WTC11 (cell line): Measurements from ENCODE around the gene TIMMDC1. TPM values are rescaled to one million over a fixed set of nuclear protein-coding genes. Genes with fewer than 3 reads are reported as not detected.

ENCODE experiments used
- ATAC-seq: fragments of 200-7000 bp; cut with Tn5 transposase; 2 replicates; pipeline ENCODE4 v1.10.0; 2021; ENCODE audit warnings: mild to moderate bottlenecking, moderate library complexity
- CTCF ChIA-PET: fragments of 300-600 bp; sonication (Branson Sonifier 250); formaldehyde crosslinking; loops from one replicate; lab custom pipeline; 2021; ENCODE audit warnings: antibody characterized with exemption; lab: Charles Lee
- POLR2A ChIA-PET: fragments of 350-600 bp; sonication (Branson Sonifier 250); formaldehyde crosslinking; loops from one replicate; lab custom pipeline; 2021; ENCODE audit warnings: antibody characterized with exemption; lab: Charles Lee
- DNase-seq: peaks from one replicate; pipeline ENCODE4 v3.0.0; 2021; ENCODE audit warnings: low spot score
- H3K27ac Mint-ChIP-seq: 2 replicates; pipeline ENCODE4 v1.8.0; 2021; ENCODE audit warnings: mixed read lengths
- H3K27me3 Mint-ChIP-seq: 2 replicates; pipeline ENCODE4 v1.8.0; 2021; ENCODE audit warnings: low read depth, mild to moderate bottlenecking, moderate library complexity, mixed read lengths
- H3K36me3 Mint-ChIP-seq: 2 replicates; pipeline ENCODE4 v1.8.0; 2021; ENCODE audit warnings: mixed read lengths
- H3K4me1 Mint-ChIP-seq: 2 replicates; pipeline ENCODE4 v1.8.0; 2022; ENCODE audit warnings: mixed read lengths
- H3K4me3 Mint-ChIP-seq: 2 replicates; pipeline ENCODE4 v1.8.0; 2021; ENCODE audit warnings: mild to moderate bottlenecking, moderate library complexity, mixed read lengths
- H3K9me3 Mint-ChIP-seq: 2 replicates; pipeline ENCODE4 v1.8.0; 2021; ENCODE audit warnings: mixed read lengths
- CBFB ChIP-seq: sonication (generic); formaldehyde crosslinking; IDR thresholded peaks from 2 replicates; pipeline ENCODE4 v1.8.1; 2022; ENCODE audit warnings: mild to moderate bottlenecking, low read depth, missing genetic modification reagents
- CREB1 ChIP-seq: sonication (generic); formaldehyde crosslinking; IDR thresholded peaks from 2 replicates; pipeline ENCODE4 v1.8.0; 2023; ENCODE audit warnings: mild to moderate bottlenecking, missing genetic modification reagents
- EMX1 ChIP-seq: fragments of 250-450 bp; sonication (Bioruptor Pico); IDR thresholded peaks from 2 replicates; pipeline ENCODE4 v1.8.0; 2021; ENCODE audit warnings: mild to moderate bottlenecking
- FOXP1 ChIP-seq: sonication (generic); formaldehyde crosslinking; IDR thresholded peaks from 2 replicates; pipeline ENCODE4 v1.8.0; 2022; ENCODE audit warnings: missing genetic modification reagents, mild to moderate bottlenecking, moderate library complexity, borderline replicate concordance
- GRHL2 ChIP-seq: fragments of 250-450 bp; sonication (Bioruptor Pico); IDR thresholded peaks from 2 replicates; pipeline ENCODE4 v1.8.0; 2022; ENCODE audit warnings: mild to moderate bottlenecking, moderate library complexity; ENCODE audit not compliant: insufficient replicate concordance, severe bottlenecking
- HMGA2 ChIP-seq: fragments of 250-450 bp; sonication (Bioruptor Pico); IDR thresholded peaks from 2 replicates; pipeline ENCODE4 v1.4.0; 2021; ENCODE audit warnings: mild to moderate bottlenecking, moderate library complexity
- RELA ChIP-seq: sonication (generic); formaldehyde crosslinking; IDR thresholded peaks from 2 replicates; pipeline ENCODE4 v1.8.1; 2022; ENCODE audit warnings: missing genetic modification reagents, mild to moderate bottlenecking, borderline replicate concordance
- RORB ChIP-seq: fragments of 250-450 bp; sonication (Bioruptor Pico); IDR thresholded peaks from 2 replicates; pipeline ENCODE4 v1.9.0; 2021; ENCODE audit warnings: mild to moderate bottlenecking
- SMAD4 ChIP-seq: sonication (generic); formaldehyde crosslinking; IDR thresholded peaks from 2 replicates; pipeline ENCODE4 v1.8.0; 2022; ENCODE audit warnings: mild to moderate bottlenecking, missing genetic modification reagents
- TCF7 ChIP-seq: sonication (generic); formaldehyde crosslinking; IDR thresholded peaks from 2 replicates; pipeline ENCODE4 v1.8.0; 2022; ENCODE audit warnings: mild to moderate bottlenecking, low read depth, missing genetic modification reagents, moderate library complexity
- ZNF138 ChIP-seq: sonication (generic); formaldehyde crosslinking; conservative IDR thresholded peaks from 2 replicates; pipeline ENCODE4 v1.8.1; 2022; ENCODE audit warnings: mild to moderate bottlenecking, moderate library complexity, missing genetic modification reagents
- total RNA-seq: library from RNA; stranded (reverse); gene quantifications from 3 replicates; pipeline ENCODE4 v1.2.3, GENCODE V29; 2021
- TF ChIP-seq, protein P1 (sequence below): sonication (generic); formaldehyde crosslinking; IDR thresholded peaks from 2 replicates; pipeline ENCODE4 v1.8.0; 2022; ENCODE audit warnings: missing genetic modification reagents
- TF ChIP-seq, protein P2 (sequence below): fragments of 200-600 bp; IDR thresholded peaks from 2 replicates; pipeline ENCODE4 v1.8.0; 2022; ENCODE audit warnings: antibody characterized with exemption
- TF ChIP-seq, protein P3 (sequence below): sonication (generic); formaldehyde crosslinking; IDR thresholded peaks from 2 replicates; pipeline ENCODE4 v1.8.0; 2022; ENCODE audit warnings: mild to moderate bottlenecking, missing genetic modification reagents
- TF ChIP-seq, protein P4 (sequence below): fragments of 250-450 bp; sonication (Bioruptor Pico); IDR thresholded peaks from 2 replicates; pipeline ENCODE4 v2.1.2; 2022; ENCODE audit warnings: mild to moderate bottlenecking, moderate library complexity
- TF ChIP-seq, protein P5 (sequence below): sonication (generic); formaldehyde crosslinking; IDR thresholded peaks from 2 replicates; pipeline ENCODE4 v1.8.0; 2023; ENCODE audit warnings: mild to moderate bottlenecking, missing genetic modification reagents
- TF ChIP-seq, protein P6 (sequence below): sonication (generic); formaldehyde crosslinking; IDR thresholded peaks from 2 replicates; pipeline ENCODE4 v1.8.1; 2022; ENCODE audit warnings: low read depth, missing genetic modification reagents, borderline replicate concordance
- TF ChIP-seq, protein P7 (sequence below): sonication (generic); formaldehyde crosslinking; IDR thresholded peaks from 2 replicates; pipeline ENCODE4 v1.8.1; 2023; ENCODE audit warnings: mild to moderate bottlenecking, missing genetic modification reagents
- TF ChIP-seq, protein P8 (sequence below): sonication (generic); formaldehyde crosslinking; IDR thresholded peaks from 2 replicates; pipeline ENCODE4 v1.8.1; 2023; ENCODE audit warnings: mild to moderate bottlenecking, missing genetic modification reagents, moderate library complexity

The TIMMDC1 gene
- total RNA-seq, 1 experiment from 2014 or later: 114 TPM

DNA sequence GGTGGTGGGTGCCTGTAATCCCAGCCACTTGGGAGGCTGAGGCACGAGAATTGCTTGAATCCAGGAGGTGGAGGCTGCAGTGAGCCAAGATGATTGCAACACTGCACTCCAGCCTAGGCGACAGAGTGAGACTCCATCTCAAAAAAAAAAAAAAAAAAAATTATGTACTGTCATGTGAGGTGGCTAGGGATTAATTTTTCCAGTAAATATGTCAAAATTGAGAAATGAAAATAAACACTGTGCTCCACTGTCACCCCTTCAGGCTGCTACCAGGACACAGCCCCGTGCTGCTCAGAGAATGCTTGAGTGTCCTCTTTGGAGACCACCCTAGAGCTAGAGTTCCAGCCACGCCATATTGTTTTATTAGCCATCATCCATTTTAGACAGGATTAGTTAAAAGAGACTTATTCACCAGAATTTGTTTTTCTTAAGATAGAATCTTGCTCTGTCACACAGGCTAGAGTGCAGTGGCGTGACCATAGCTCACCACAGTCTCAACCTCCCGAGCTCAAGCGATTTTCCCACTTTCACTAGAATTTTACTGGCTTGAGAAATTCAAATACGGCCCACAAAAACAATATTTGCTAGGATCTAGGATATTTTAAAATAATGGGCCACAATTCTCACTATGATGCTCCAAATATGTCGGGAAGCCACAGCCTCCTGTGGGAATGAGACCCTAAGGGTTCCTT lies 60.4 kb downstream of the TIMMDC1 start (continued):
- TF ChIP-seq, protein P1, sequence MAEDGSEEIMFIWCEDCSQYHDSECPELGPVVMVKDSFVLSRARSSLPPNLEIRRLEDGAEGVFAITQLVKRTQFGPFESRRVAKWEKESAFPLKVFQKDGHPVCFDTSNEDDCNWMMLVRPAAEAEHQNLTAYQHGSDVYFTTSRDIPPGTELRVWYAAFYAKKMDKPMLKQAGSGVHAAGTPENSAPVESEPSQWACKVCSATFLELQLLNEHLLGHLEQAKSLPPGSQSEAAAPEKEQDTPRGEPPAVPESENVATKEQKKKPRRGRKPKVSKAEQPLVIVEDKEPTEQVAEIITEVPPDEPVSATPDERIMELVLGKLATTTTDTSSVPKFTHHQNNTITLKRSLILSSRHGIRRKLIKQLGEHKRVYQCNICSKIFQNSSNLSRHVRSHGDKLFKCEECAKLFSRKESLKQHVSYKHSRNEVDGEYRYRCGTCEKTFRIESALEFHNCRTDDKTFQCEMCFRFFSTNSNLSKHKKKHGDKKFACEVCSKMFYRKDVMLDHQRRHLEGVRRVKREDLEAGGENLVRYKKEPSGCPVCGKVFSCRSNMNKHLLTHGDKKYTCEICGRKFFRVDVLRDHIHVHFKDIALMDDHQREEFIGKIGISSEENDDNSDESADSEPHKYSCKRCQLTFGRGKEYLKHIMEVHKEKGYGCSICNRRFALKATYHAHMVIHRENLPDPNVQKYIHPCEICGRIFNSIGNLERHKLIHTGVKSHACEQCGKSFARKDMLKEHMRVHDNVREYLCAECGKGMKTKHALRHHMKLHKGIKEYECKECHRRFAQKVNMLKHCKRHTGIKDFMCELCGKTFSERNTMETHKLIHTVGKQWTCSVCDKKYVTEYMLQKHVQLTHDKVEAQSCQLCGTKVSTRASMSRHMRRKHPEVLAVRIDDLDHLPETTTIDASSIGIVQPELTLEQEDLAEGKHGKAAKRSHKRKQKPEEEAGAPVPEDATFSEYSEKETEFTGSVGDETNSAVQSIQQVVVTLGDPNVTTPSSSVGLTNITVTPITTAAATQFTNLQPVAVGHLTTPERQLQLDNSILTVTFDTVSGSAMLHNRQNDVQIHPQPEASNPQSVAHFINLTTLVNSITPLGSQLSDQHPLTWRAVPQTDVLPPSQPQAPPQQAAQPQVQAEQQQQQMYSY: no peak
- TF ChIP-seq ZNF138 (CRISPR knock-in tag): no peak

DNA sequence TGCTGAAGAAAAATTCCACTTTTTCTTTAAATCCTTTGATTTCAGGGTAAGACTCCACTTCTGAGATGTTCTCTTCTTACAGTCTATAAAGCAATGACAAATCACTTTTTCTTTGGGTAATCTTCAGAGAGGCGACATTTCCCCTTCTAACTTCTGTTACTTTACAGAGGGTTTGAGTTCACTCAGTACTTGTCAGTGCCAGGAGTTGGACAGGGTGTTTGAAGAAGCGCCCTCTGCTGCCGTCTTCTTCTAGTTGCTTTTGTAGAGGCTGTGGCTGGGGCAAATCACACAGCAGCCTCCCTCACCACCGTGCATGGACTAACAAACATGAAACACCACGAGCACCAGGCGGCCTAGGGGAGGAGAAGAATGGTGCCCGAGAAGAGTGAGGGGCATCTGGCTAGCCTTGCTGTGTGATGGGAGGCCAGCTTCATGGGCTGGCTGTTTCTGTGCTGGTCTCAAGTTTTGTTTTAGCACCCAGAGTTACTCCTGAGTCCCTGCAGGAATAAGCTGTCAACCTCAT lies 61.2 kb downstream of the TIMMDC1 start, which contains the start of gene CD80:
TSS of gene CD80 (minus strand) at position 174 of the 523 bp plus-strand sequence. CDS start 1,886 bp downstream, outside the sequence.
- Mint-ChIP-seq H3K36me3 (no peaks in the 10 kb centered on the region), H3K4me1 (peaks cover 9% of the 10 kb centered on the region; the same call in 1 of the 2 replicates), H3K4me3 (no peak within 1 kb of the TSS), H3K27ac (no peak within 1 kb of the TSS), H3K27me3 (peaks cover 4% of the 10 kb centered on the region), H3K9me3 (peaks cover 3% of the 10 kb centered on the region; the same call in 1 of the 2 replicates)
- CTCF ChIA-PET: interaction anchor here (0.6 to 1.1 kb wide), 6 partner anchors 13 to 676 kb away, joined by 3 to 5 read pairs (median 3); no protein-coding TSS in a partner anchor
- peak; percentile 98 for ATAC-seq
- POLR2A ChIA-PET: no interaction called here
- no peak for TF ChIP-seq RORB
- TF ChIP-seq ZNF138 (CRISPR knock-in tag): no peak
- no peak for TF ChIP-seq TCF7
- no peak for TF ChIP-seq RELA (CRISPR knock-in tag)
- TF ChIP-seq FOXP1: no peak
- TF ChIP-seq, protein P2, sequence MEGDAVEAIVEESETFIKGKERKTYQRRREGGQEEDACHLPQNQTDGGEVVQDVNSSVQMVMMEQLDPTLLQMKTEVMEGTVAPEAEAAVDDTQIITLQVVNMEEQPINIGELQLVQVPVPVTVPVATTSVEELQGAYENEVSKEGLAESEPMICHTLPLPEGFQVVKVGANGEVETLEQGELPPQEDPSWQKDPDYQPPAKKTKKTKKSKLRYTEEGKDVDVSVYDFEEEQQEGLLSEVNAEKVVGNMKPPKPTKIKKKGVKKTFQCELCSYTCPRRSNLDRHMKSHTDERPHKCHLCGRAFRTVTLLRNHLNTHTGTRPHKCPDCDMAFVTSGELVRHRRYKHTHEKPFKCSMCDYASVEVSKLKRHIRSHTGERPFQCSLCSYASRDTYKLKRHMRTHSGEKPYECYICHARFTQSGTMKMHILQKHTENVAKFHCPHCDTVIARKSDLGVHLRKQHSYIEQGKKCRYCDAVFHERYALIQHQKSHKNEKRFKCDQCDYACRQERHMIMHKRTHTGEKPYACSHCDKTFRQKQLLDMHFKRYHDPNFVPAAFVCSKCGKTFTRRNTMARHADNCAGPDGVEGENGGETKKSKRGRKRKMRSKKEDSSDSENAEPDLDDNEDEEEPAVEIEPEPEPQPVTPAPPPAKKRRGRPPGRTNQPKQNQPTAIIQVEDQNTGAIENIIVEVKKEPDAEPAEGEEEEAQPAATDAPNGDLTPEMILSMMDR: no peak
- TF ChIP-seq, protein P3, sequence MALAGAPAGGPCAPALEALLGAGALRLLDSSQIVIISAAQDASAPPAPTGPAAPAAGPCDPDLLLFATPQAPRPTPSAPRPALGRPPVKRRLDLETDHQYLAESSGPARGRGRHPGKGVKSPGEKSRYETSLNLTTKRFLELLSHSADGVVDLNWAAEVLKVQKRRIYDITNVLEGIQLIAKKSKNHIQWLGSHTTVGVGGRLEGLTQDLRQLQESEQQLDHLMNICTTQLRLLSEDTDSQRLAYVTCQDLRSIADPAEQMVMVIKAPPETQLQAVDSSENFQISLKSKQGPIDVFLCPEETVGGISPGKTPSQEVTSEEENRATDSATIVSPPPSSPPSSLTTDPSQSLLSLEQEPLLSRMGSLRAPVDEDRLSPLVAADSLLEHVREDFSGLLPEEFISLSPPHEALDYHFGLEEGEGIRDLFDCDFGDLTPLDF (CRISPR knock-in tag): no peak
- no peak for TF ChIP-seq CBFB (CRISPR knock-in tag)
- no peak for TF ChIP-seq GRHL2 (CRISPR knock-in tag)
- TF ChIP-seq, protein P4, sequence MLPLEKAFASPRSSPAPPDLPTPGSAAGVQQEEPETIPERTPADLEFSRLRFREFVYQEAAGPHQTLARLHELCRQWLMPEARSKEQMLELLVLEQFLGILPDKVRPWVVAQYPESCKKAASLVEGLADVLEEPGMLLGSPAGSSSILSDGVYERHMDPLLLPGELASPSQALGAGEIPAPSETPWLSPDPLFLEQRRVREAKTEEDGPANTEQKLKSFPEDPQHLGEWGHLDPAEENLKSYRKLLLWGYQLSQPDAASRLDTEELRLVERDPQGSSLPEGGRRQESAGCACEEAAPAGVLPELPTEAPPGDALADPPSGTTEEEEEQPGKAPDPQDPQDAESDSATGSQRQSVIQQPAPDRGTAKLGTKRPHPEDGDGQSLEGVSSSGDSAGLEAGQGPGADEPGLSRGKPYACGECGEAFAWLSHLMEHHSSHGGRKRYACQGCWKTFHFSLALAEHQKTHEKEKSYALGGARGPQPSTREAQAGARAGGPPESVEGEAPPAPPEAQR (CRISPR knock-in tag): no peak
- no peak for TF ChIP-seq HMGA2 (CRISPR knock-in tag)
- TF ChIP-seq, protein P5, sequence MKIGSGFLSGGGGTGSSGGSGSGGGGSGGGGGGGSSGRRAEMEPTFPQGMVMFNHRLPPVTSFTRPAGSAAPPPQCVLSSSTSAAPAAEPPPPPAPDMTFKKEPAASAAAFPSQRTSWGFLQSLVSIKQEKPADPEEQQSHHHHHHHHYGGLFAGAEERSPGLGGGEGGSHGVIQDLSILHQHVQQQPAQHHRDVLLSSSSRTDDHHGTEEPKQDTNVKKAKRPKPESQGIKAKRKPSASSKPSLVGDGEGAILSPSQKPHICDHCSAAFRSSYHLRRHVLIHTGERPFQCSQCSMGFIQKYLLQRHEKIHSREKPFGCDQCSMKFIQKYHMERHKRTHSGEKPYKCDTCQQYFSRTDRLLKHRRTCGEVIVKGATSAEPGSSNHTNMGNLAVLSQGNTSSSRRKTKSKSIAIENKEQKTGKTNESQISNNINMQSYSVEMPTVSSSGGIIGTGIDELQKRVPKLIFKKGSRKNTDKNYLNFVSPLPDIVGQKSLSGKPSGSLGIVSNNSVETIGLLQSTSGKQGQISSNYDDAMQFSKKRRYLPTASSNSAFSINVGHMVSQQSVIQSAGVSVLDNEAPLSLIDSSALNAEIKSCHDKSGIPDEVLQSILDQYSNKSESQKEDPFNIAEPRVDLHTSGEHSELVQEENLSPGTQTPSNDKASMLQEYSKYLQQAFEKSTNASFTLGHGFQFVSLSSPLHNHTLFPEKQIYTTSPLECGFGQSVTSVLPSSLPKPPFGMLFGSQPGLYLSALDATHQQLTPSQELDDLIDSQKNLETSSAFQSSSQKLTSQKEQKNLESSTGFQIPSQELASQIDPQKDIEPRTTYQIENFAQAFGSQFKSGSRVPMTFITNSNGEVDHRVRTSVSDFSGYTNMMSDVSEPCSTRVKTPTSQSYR (CRISPR knock-in tag): no peak
- TF ChIP-seq CREB1 (CRISPR knock-in tag): no peak
- TF ChIP-seq, protein P6, sequence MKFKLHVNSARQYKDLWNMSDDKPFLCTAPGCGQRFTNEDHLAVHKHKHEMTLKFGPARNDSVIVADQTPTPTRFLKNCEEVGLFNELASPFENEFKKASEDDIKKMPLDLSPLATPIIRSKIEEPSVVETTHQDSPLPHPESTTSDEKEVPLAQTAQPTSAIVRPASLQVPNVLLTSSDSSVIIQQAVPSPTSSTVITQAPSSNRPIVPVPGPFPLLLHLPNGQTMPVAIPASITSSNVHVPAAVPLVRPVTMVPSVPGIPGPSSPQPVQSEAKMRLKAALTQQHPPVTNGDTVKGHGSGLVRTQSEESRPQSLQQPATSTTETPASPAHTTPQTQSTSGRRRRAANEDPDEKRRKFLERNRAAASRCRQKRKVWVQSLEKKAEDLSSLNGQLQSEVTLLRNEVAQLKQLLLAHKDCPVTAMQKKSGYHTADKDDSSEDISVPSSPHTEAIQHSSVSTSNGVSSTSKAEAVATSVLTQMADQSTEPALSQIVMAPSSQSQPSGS: no peak
- TF ChIP-seq SMAD4 (CRISPR knock-in tag): no peak
- TF ChIP-seq, protein P7, sequence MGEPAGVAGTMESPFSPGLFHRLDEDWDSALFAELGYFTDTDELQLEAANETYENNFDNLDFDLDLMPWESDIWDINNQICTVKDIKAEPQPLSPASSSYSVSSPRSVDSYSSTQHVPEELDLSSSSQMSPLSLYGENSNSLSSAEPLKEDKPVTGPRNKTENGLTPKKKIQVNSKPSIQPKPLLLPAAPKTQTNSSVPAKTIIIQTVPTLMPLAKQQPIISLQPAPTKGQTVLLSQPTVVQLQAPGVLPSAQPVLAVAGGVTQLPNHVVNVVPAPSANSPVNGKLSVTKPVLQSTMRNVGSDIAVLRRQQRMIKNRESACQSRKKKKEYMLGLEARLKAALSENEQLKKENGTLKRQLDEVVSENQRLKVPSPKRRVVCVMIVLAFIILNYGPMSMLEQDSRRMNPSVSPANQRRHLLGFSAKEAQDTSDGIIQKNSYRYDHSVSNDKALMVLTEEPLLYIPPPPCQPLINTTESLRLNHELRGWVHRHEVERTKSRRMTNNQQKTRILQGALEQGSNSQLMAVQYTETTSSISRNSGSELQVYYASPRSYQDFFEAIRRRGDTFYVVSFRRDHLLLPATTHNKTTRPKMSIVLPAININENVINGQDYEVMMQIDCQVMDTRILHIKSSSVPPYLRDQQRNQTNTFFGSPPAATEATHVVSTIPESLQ (CRISPR knock-in tag): no peak
- TF ChIP-seq, protein P8, sequence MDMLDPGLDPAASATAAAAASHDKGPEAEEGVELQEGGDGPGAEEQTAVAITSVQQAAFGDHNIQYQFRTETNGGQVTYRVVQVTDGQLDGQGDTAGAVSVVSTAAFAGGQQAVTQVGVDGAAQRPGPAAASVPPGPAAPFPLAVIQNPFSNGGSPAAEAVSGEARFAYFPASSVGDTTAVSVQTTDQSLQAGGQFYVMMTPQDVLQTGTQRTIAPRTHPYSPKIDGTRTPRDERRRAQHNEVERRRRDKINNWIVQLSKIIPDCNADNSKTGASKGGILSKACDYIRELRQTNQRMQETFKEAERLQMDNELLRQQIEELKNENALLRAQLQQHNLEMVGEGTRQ: no peak
- TF ChIP-seq EMX1: no peak
- TF ChIP-seq, all 79 proteins: peak for 0
- DNase-seq: peak; percentile 65
